ENCODE measurements around the gene WIPF1. TPM values are rescaled to one million over a fixed set of nuclear protein-coding genes. Genes with fewer than 3 reads are reported as not detected.

WIPF1 gene
- total and polyA plus RNA-seq, 2 of the 13 experiments (the other 11 are each of a cell fraction or from before 2014, with no cell fraction given), result 0.01 TPM; not detected in 1

DNA sequence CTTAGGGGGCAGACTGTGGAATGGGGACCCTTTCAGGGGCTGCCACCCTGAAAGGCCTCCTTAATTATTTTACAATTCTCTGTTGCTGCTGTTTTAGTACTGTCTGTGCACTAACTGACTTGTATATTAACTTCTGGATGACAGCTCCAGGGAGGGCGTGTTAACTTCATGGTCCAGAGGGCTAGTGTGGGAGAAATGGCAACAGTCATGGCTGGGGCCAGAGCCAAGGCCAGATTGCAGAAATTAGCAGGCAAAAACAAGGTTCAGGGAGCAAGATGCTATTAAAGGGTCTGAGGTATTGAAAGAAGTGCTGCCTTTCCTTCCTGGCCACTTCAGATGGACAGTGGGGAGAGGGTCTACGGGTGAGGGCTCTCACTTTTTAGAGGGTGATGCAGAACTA is 9.1 kb downstream of the WIPF1 start (continued):
- TF ChIP-seq, protein P1, sequence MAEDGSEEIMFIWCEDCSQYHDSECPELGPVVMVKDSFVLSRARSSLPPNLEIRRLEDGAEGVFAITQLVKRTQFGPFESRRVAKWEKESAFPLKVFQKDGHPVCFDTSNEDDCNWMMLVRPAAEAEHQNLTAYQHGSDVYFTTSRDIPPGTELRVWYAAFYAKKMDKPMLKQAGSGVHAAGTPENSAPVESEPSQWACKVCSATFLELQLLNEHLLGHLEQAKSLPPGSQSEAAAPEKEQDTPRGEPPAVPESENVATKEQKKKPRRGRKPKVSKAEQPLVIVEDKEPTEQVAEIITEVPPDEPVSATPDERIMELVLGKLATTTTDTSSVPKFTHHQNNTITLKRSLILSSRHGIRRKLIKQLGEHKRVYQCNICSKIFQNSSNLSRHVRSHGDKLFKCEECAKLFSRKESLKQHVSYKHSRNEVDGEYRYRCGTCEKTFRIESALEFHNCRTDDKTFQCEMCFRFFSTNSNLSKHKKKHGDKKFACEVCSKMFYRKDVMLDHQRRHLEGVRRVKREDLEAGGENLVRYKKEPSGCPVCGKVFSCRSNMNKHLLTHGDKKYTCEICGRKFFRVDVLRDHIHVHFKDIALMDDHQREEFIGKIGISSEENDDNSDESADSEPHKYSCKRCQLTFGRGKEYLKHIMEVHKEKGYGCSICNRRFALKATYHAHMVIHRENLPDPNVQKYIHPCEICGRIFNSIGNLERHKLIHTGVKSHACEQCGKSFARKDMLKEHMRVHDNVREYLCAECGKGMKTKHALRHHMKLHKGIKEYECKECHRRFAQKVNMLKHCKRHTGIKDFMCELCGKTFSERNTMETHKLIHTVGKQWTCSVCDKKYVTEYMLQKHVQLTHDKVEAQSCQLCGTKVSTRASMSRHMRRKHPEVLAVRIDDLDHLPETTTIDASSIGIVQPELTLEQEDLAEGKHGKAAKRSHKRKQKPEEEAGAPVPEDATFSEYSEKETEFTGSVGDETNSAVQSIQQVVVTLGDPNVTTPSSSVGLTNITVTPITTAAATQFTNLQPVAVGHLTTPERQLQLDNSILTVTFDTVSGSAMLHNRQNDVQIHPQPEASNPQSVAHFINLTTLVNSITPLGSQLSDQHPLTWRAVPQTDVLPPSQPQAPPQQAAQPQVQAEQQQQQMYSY (CRISPR knock-in tag; IDR thresholded peaks at IDR 0.05), result no peak
- no peak for TF ChIP-seq HOXA3 (CRISPR knock-in tag; IDR thresholded peaks at IDR 0.05)
- TF ChIP-seq ZNF33B (CRISPR knock-in tag; IDR thresholded peaks at IDR 0.05), result no peak
- TF ChIP-seq DPF2 (CRISPR knock-in tag; IDR thresholded peaks at IDR 0.05; ENCODE audit: borderline replicate concordance, low read depth), result no peak
- no peak for TF ChIP-seq ZFP82 (CRISPR knock-in tag; IDR thresholded peaks at IDR 0.05; ENCODE audit: borderline replicate concordance)

DNA sequence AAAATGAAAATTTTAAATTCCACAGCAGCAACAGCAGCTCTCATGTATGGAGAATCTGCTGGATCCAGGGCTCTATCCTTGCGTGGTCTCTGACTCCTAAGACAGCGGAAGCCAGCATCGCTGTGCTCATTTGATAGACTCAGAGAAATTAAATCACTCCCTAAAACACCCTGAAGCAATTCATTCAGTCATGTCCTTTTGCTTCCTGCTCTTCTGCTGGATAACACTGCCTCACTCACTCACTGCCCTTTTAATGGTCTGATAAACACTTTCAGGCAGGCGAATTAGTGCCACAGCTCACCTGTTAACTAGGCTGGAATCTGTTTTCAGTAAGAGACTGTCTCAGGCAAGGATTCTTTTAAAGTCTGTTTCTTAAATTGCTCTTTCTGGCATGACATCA is 10.0 kb downstream of the WIPF1 start:
- Histone ChIP-seq H3K9ac (ENCODE audit: insufficient read depth, low read depth, low read length) (no peak overlapping the region), H3K79me2 (ENCODE audit: insufficient read depth, low read length) (no peaks in the 10 kb centered on the region), H3K9me3 (ENCODE audit: low read length) (no peaks in the 10 kb centered on the region), H3K4me1 (ENCODE audit: insufficient read depth, low read length) (no peaks in the 10 kb centered on the region), H3K4me2 (ENCODE audit: low read depth, low read length) (no peak overlapping the region), H3K36me3 (replicated peaks in 1 of 2; ENCODE audit: control insufficient read depth in 1 of 2, insufficient read depth in 2 of 2, low read length in 2 of 2) (no peaks in the 10 kb centered on the region), H3K27ac (ENCODE audit: extremely low read length, insufficient read depth, low read length) (no peak overlapping the region), H4K20me1 (ENCODE audit: insufficient read depth, low read length) (no peaks in the 10 kb centered on the region), H3K27me3 (ENCODE audit: control insufficient read depth in 1 of 2, insufficient read depth in 2 of 2, low read length in 2 of 2) (peaks cover 0 to 24% of the 10 kb centered on the region in 2 experiments; a peak in 3 of 5 replicates), H2AFZ (ENCODE audit: low read length) (no peak overlapping the region), H3K4me3 (replicated peaks in 1 of 3; ENCODE audit: insufficient read depth in 1 of 3, low read depth in 2 of 3, low read length in 3 of 3) (no peak overlapping the region)
- FAIRE-seq (no peak), DNase-seq (ENCODE audit: low spot score) (no peak), ATAC-seq (no peak)
- BruUV-seq (replicated peaks), result no TSS peak
- WGBS (ENCODE audit: low lambda C conversion rate), result 79% methylated on average over 4 of the region's 4 CpGs
- intact Hi-C loops (cut with micrococcal nuclease; ENCODE audit: unreplicated experiment) (no loop called here), in situ Hi-C loops (cut with HindIII; ENCODE audit: extremely low pct_ligation_motif_present, low pct_unique_long_range_greater_than_20kb) (no loop called here)
- ChIA-PET CTCF (ENCODE audit: low intra/inter-chr PET ratio, low total read pairs) (no interaction called here), POLR2A (no interaction called here)
- TF ChIP-seq, protein P2, sequence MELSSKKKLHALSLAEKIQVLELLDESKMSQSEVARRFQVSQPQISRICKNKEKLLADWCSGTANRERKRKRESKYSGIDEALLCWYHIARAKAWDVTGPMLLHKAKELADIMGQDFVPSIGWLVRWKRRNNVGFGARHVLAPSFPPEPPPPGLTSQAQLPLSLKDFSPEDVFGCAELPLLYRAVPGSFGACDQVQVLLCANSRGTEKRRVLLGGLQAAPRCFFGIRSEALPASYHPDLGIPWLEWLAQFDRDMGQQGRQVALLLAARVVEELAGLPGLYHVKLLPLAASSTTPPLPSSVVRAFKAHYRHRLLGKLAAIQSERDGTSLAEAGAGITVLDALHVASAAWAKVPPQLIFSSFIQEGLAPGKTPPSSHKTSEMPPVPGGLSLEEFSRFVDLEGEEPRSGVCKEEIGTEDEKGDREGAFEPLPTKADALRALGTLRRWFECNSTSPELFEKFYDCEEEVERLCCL (CRISPR knock-in tag; IDR thresholded peaks at IDR 0.05; ENCODE audit: borderline replicate concordance), result no peak
- TF ChIP-seq, protein P3, sequence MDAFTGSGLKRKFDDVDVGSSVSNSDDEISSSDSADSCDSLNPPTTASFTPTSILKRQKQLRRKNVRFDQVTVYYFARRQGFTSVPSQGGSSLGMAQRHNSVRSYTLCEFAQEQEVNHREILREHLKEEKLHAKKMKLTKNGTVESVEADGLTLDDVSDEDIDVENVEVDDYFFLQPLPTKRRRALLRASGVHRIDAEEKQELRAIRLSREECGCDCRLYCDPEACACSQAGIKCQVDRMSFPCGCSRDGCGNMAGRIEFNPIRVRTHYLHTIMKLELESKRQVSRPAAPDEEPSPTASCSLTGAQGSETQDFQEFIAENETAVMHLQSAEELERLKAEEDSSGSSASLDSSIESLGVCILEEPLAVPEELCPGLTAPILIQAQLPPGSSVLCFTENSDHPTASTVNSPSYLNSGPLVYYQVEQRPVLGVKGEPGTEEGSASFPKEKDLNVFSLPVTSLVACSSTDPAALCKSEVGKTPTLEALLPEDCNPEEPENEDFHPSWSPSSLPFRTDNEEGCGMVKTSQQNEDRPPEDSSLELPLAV (CRISPR knock-in tag; conservative IDR thresholded peaks at IDR 0.05; ENCODE audit: low read depth), result no peak
- TF ChIP-seq HMG20A (CRISPR knock-in tag; IDR thresholded peaks at IDR 0.05; ENCODE audit: borderline replicate concordance), result no peak
- TF ChIP-seq FOXO1 (CRISPR knock-in tag; IDR thresholded peaks at IDR 0.05), result no peak
- TF ChIP-seq, protein P4, sequence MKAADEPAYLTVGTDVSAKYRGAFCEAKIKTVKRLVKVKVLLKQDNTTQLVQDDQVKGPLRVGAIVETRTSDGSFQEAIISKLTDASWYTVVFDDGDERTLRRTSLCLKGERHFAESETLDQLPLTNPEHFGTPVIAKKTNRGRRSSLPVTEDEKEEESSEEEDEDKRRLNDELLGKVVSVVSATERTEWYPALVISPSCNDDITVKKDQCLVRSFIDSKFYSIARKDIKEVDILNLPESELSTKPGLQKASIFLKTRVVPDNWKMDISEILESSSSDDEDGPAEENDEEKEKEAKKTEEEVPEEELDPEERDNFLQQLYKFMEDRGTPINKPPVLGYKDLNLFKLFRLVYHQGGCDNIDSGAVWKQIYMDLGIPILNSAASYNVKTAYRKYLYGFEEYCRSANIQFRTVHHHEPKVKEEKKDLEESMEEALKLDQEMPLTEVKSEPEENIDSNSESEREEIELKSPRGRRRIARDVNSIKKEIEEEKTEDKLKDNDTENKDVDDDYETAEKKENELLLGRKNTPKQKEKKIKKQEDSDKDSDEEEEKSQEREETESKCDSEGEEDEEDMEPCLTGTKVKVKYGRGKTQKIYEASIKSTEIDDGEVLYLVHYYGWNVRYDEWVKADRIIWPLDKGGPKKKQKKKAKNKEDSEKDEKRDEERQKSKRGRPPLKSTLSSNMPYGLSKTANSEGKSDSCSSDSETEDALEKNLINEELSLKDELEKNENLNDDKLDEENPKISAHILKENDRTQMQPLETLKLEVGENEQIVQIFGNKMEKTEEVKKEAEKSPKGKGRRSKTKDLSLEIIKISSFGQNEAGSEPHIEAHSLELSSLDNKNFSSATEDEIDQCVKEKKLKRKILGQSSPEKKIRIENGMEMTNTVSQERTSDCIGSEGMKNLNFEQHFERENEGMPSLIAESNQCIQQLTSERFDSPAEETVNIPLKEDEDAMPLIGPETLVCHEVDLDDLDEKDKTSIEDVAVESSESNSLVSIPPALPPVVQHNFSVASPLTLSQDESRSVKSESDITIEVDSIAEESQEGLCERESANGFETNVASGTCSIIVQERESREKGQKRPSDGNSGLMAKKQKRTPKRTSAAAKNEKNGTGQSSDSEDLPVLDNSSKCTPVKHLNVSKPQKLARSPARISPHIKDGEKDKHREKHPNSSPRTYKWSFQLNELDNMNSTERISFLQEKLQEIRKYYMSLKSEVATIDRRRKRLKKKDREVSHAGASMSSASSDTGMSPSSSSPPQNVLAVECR (CRISPR knock-in tag; IDR thresholded peaks at IDR 0.05; ENCODE audit: borderline replicate concordance), result no peak
